Activated CD4-positive, CD25-positive, alpha-beta regulatory T cell treated with anti-CD3 and anti-CD28 coated beads, Interleukin-2, amount 50 U/mL, for 24 hours (primary cell): Measurements from ENCODE around the gene CLDN19.
A peak's percentile ranks its signal among the peaks of the same experiment; 100 is the strongest.
"Not testable (repeated sequence)": the region's sequence is repeated elsewhere in the genome, so short reads cannot be mapped to it uniquely, and the experiment has no call there.

Source experiments
- ATAC-seq, 2 donors: fragments of 150-1000 bp; cut with Tn5 transposase; one replicate each; pipeline ENCODE4 v1.10.0; 2021; ENCODE audit warnings: mild to moderate bottlenecking in 1 of 2, moderate library complexity in 1 of 2

CLDN19 gene

GRCh38 chr1:42758641-42759040 is 18.6 kb upstream of the CLDN19 start:
- ATAC-seq: no peak

- no peak for ATAC-seq
These were observed 17.8 kb upstream of the CLDN19 start for GRCh38 chr1:42757892-42758275.

GRCh38 chr1:42756956-42757891 is 17.2 kb upstream of the CLDN19 start:
- peak in 1 of 2 donors; percentile 49 for ATAC-seq

- no peak for ATAC-seq
These were observed 13.0 kb upstream of the CLDN19 start for GRCh38 chr1:42753070-42753469.

- no peak for ATAC-seq
These were observed 12.2 kb upstream of the CLDN19 start for GRCh38 chr1:42752284-42752683.

GRCh38 chr1:42751511-42752070 is 11.6 kb upstream of the CLDN19 start:
- ATAC-seq: not testable (repeated sequence)

GRCh38 chr1:42750041-42750440 is 10.0 kb upstream of the CLDN19 start:
- ATAC-seq: no peak

GRCh38 chr1:42748461-42749410 is 8.7 kb upstream of the CLDN19 start:
- no peak for ATAC-seq

GRCh38 chr1:42748021-42748420 is 8.0 kb upstream of the CLDN19 start:
- no peak for ATAC-seq

GRCh38 chr1:42747125-42747524 is 7.1 kb upstream of the CLDN19 start:
- peak in 1 of 2 donors; percentile 38 for ATAC-seq

- no peak for ATAC-seq
These were observed 6.5 kb upstream of the CLDN19 start for GRCh38 chr1:42746436-42747105.

GRCh38 chr1:42745851-42746250 is 5.8 kb upstream of the CLDN19 start:
- no peak for ATAC-seq

GRCh38 chr1:42744148-42744413 is 4.0 kb upstream of the CLDN19 start:
- no peak for ATAC-seq

GRCh38 chr1:42743317-42744147 is 3.5 kb upstream of the CLDN19 start:
- no peak for ATAC-seq

- no peak for ATAC-seq
These were observed 2.7 kb upstream of the CLDN19 start for GRCh38 chr1:42742617-42743316.

- no peak for ATAC-seq
These were observed 2.1 kb upstream of the CLDN19 start for GRCh38 chr1:42742141-42742540.

- no peak for ATAC-seq
These were observed 1.7 kb upstream of the CLDN19 start for GRCh38 chr1:42741706-42742105.

- no peak for ATAC-seq
These were observed 980 bp upstream of the CLDN19 start for GRCh38 chr1:42740851-42741580.

GRCh38 chr1:42738678-42739226 is 1.3 kb downstream of the CLDN19 start:
- ATAC-seq: no peak
